Measurements from ENCODE around the gene RYR3. TPM values are rescaled to one million over a fixed set of nuclear protein-coding genes. Genes with fewer than 3 reads are reported as not detected.

Gene RYR3
- total and polyA plus RNA-seq, 7 experiments from 2014 or later, result 0.10 to 5.3 (median 1.2) TPM; not detected in 3

DNA sequence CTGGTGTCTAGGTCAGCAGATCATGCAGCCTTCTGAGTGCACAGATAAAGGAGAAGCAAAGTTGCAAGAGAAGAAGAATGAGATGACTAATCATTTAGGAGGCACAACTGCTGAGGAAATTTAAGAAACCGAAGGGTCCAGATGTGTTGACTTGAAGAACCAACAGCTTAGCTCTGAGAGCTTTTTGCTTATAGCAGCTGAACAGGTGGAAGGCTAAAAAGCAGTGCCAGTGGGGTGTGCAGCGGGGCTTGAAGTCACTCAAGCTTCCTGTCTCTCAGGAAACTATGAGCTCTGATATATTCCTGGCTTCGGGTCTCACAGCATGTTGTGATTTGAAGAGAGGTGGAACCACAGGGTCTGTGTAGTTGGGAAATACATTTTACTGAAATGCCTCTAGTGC, 305.7 kb downstream of the RYR3 start:
- H3K4me3 ChIP-seq (ENCODE audit: low read length), result no peak overlapping the region
- intact Hi-C loops (cut with micrococcal nuclease), result no loop called here
- H3K4me1 ChIP-seq (ENCODE audit: control insufficient read depth in 2 of 2, insufficient read depth in 2 of 2, low read length in 2 of 2), result no peaks in the 10 kb centered on the region
- H3K27me3 ChIP-seq (ENCODE audit: control insufficient read depth in 2 of 2, insufficient read depth in 2 of 2, low read length in 2 of 2), result no peaks in the 10 kb centered on the region
- no peaks in the 10 kb centered on the region for H3K36me3 Mint-ChIP-seq
- H3K9me3 Mint-ChIP-seq, result peaks cover 0 to 2% (median 0%) of the 10 kb centered on the region in 11 donors
- peaks cover 5 to 41% (median 15%) of the 10 kb centered on the region in 5 donors for H3K27me3 Mint-ChIP-seq
- no peaks in the 10 kb centered on the region for H3K4me1 Mint-ChIP-seq
- H3K4me3 Mint-ChIP-seq, result no peak overlapping the region
- ChIA-PET POLR2A (no interaction called here), CTCF (no interaction called here)
- DNase-seq (no peak), ATAC-seq (no peak)
- H3K9me3 ChIP-seq (ENCODE audit: control insufficient read depth in 2 of 3, low read length in 3 of 3), result no peaks in the 10 kb centered on the region
- no peaks in the 10 kb centered on the region for H3K36me3 ChIP-seq (ENCODE audit: control insufficient read depth in 2 of 3, insufficient read depth in 3 of 3, low read length in 3 of 3)
- H3K27ac ChIP-seq (ENCODE audit: low read depth, low read length), result no peak overlapping the region
- no peak overlapping the region for H3K27ac Mint-ChIP-seq

DNA sequence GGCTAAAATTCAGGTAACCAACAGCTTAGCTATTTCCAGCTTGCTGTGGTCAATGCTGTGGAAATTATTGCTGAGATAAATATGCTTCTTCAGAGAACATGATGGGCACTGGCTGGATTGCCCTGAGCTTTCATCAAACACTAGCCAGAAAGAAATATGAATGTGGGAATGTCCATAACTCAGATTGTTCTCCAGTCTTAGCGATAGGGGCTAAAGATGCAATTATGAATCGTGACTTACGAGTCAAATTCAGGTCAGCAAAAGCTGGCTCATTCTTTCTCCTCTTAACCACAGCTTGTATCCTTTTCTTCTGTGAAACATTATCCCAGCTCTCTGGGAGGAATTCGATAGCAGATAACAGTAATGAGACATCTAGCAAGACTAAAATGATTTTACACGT, 307.6 kb downstream of the RYR3 start:
- DNase-seq (no peak), ATAC-seq (no peak)
- Histone ChIP-seq H3K4me3 (ENCODE audit: low read length) (no peak overlapping the region), H3K27ac (ENCODE audit: low read depth, low read length) (no peak overlapping the region), H3K4me1 (ENCODE audit: control insufficient read depth in 2 of 2, insufficient read depth in 2 of 2, low read length in 2 of 2) (no peaks in the 10 kb centered on the region), H3K36me3 (ENCODE audit: control insufficient read depth in 2 of 3, insufficient read depth in 3 of 3, low read length in 3 of 3) (no peaks in the 10 kb centered on the region), H3K27me3 (ENCODE audit: control insufficient read depth in 2 of 2, insufficient read depth in 2 of 2, low read length in 2 of 2) (no peaks in the 10 kb centered on the region), H3K9me3 (ENCODE audit: control insufficient read depth in 2 of 3, low read length in 3 of 3) (no peaks in the 10 kb centered on the region)
- ChIA-PET POLR2A (no interaction called here), CTCF (no interaction called here)
- Mint-ChIP-seq H3K9me3 (peaks cover 0 to 5% (median 0%) of the 10 kb centered on the region in 11 donors), H3K4me1 (no peaks in the 10 kb centered on the region), H3K4me3 (no peak overlapping the region), H3K36me3 (no peaks in the 10 kb centered on the region), H3K27me3 (peaks cover 5 to 43% (median 25%) of the 10 kb centered on the region in 5 donors), H3K27ac (no peak overlapping the region)
- intact Hi-C loops (cut with micrococcal nuclease), result no loop called here

DNA sequence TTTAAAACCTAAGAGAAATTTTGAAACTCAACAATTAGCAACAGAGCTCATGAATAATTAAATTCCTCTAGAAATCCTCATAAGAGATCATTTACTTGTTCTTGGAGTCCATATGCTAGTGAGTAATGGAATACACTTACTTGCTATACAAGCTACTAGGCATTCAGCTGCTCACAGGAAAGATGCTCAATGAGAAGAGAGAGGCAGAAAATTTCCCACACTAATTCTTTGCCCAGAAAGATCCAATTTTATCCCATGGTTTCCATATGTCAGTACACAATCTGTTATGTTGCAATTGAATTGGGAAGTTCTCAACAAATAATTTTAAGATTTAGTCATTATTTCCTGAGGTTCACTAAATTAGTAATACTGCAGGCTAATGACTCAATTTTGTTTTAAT, 310.4 kb downstream of the RYR3 start:
- intact Hi-C loops (cut with micrococcal nuclease), result no loop called here
- no peak for ATAC-seq

DNA sequence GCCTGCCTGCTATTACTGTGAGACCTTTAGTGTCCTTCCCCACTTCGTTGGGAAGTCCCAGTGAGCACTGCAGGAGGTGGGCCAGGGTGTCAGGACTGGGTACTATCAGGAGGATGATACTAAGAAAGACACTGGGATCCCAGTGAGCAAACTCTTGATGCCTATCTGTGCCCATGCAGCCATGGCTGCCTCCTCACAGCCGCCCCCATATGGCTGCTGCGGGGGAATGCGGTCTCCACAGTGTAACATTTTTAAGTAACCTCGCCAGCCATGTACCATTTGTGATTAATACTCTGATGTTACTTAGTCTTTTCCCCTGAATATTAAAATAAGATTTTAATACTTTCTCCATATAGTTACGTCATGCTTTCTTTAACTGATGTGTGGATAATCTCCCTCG, 312.2 kb downstream of the RYR3 start:
- ATAC-seq (no peak), DNase-seq (no peak)
- Histone ChIP-seq H3K4me3 (ENCODE audit: low read length) (no peak overlapping the region), H3K27me3 (ENCODE audit: control insufficient read depth in 2 of 2, insufficient read depth in 2 of 2, low read length in 2 of 2) (peaks cover 0 to 3% of the 10 kb centered on the region in 2 donors), H3K36me3 (ENCODE audit: control insufficient read depth in 2 of 3, insufficient read depth in 3 of 3, low read length in 3 of 3) (no peaks in the 10 kb centered on the region), H3K9me3 (ENCODE audit: control insufficient read depth in 2 of 3, low read length in 3 of 3) (no peaks in the 10 kb centered on the region), H3K27ac (ENCODE audit: low read depth, low read length) (no peak overlapping the region), H3K4me1 (ENCODE audit: control insufficient read depth in 2 of 2, insufficient read depth in 2 of 2, low read length in 2 of 2) (no peaks in the 10 kb centered on the region)
- H3K27ac Mint-ChIP-seq, result no peak overlapping the region
- no peak overlapping the region for H3K4me3 Mint-ChIP-seq
- H3K4me1 Mint-ChIP-seq, result no peaks in the 10 kb centered on the region
- H3K27me3 Mint-ChIP-seq, result peaks cover 3 to 44% (median 34%) of the 10 kb centered on the region in 5 donors
- H3K36me3 Mint-ChIP-seq, result no peaks in the 10 kb centered on the region
- ChIA-PET CTCF (no interaction called here), POLR2A (no interaction called here)
- intact Hi-C loops (cut with micrococcal nuclease), result no loop called here
- peaks cover 0 to 8% (median 0%) of the 10 kb centered on the region in 11 donors for H3K9me3 Mint-ChIP-seq

More for the DNA sequence above, 310.4 kb downstream of the RYR3 start:
- H3K36me3 Mint-ChIP-seq, result no peaks in the 10 kb centered on the region
- H3K4me3 Mint-ChIP-seq, result no peak overlapping the region
- H3K9me3 ChIP-seq (ENCODE audit: control insufficient read depth in 2 of 3, low read length in 3 of 3), result no peaks in the 10 kb centered on the region
- peaks cover 3 to 40% (median 32%) of the 10 kb centered on the region in 5 donors for H3K27me3 Mint-ChIP-seq
- no peaks in the 10 kb centered on the region for H3K36me3 ChIP-seq (ENCODE audit: control insufficient read depth in 2 of 3, insufficient read depth in 3 of 3, low read length in 3 of 3)
- ChIA-PET POLR2A (no interaction called here), CTCF (no interaction called here)
- peaks cover 0 to 7% (median 0%) of the 10 kb centered on the region in 11 donors for H3K9me3 Mint-ChIP-seq
- no peaks in the 10 kb centered on the region for H3K4me1 ChIP-seq (ENCODE audit: control insufficient read depth in 2 of 2, insufficient read depth in 2 of 2, low read length in 2 of 2)
- H3K27ac Mint-ChIP-seq, result no peak overlapping the region
- no peak overlapping the region for H3K27ac ChIP-seq (ENCODE audit: low read depth, low read length)
- peaks cover 0 to 3% of the 10 kb centered on the region in 2 donors for H3K27me3 ChIP-seq (ENCODE audit: control insufficient read depth in 2 of 2, insufficient read depth in 2 of 2, low read length in 2 of 2)
- H3K4me3 ChIP-seq (ENCODE audit: low read length), result no peak overlapping the region
- no peak for DNase-seq
- no peaks in the 10 kb centered on the region for H3K4me1 Mint-ChIP-seq

DNA sequence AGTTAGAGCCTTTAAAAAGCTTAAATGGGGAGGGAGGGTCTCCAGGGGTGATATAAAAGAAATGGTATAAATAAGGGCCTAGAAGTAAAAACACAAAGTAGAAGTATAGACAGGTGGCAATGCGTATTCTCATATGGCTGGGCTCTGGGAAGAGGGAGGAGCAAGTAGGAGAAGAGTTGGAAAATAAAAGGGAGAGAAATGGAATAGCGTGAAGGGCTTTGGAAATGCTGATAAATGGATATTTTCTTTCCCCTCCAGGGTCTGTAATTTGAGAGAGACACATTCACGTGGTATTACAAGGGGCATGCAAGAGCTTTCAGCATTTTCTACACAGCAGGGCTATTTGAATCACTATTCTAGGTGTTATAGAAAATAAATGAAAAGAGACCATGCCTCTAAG, 313.7 kb downstream of the RYR3 start:
- Mint-ChIP-seq H3K9me3 (peaks cover 0 to 8% (median 0%) of the 10 kb centered on the region in 11 donors), H3K4me3 (no peak overlapping the region), H3K36me3 (no peaks in the 10 kb centered on the region), H3K4me1 (no peaks in the 10 kb centered on the region), H3K27ac (no peak overlapping the region), H3K27me3 (peaks cover 3 to 45% (median 37%) of the 10 kb centered on the region in 5 donors)
- no peaks in the 10 kb centered on the region for H3K36me3 ChIP-seq (ENCODE audit: control insufficient read depth in 2 of 3, insufficient read depth in 3 of 3, low read length in 3 of 3)
- H3K9me3 ChIP-seq (ENCODE audit: control insufficient read depth in 2 of 3, low read length in 3 of 3), result no peaks in the 10 kb centered on the region
- ChIA-PET POLR2A (no interaction called here), CTCF (no interaction called here)
- ATAC-seq (no peak), DNase-seq (no peak)
- H3K27me3 ChIP-seq (ENCODE audit: control insufficient read depth in 2 of 2, insufficient read depth in 2 of 2, low read length in 2 of 2), result peaks cover 0 to 3% of the 10 kb centered on the region in 2 donors
- no peaks in the 10 kb centered on the region for H3K4me1 ChIP-seq (ENCODE audit: control insufficient read depth in 2 of 2, insufficient read depth in 2 of 2, low read length in 2 of 2)
- intact Hi-C loops (cut with micrococcal nuclease), result no loop called here
- no peak overlapping the region for H3K27ac ChIP-seq (ENCODE audit: low read depth, low read length)
- no peak overlapping the region for H3K4me3 ChIP-seq (ENCODE audit: low read length)

DNA sequence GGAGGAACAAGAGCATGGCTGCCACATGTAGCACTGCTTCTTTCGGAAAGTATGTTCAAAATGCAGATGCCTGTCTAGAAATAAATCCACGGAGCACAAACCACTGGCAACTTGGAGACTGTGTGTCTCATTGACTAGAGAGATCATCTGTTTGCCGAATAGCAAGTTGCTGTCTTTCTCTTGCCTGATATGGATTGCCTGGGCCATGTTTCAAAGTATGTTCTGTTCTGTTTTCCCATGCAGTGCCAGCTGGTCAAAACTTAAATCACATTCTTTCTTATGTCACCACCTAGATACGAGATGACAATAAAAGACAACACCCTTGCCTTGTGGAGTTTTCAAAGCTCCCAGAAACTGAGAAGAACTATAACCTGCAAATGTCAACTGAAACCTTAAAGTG, 318.9 kb downstream of the RYR3 start:
- H3K9me3 ChIP-seq (ENCODE audit: control insufficient read depth in 2 of 3, low read length in 3 of 3), result no peaks in the 10 kb centered on the region
- Mint-ChIP-seq H3K27ac (no peak overlapping the region), H3K4me1 (no peaks in the 10 kb centered on the region), H3K27me3 (peaks cover 2 to 35% (median 24%) of the 10 kb centered on the region in 5 donors), H3K36me3 (no peaks in the 10 kb centered on the region), H3K9me3 (peaks cover 0 to 6% (median 0%) of the 10 kb centered on the region in 11 donors), H3K4me3 (no peak overlapping the region)
- ChIA-PET CTCF (no interaction called here), POLR2A (no interaction called here)
- no peaks in the 10 kb centered on the region for H3K27me3 ChIP-seq (ENCODE audit: control insufficient read depth in 2 of 2, insufficient read depth in 2 of 2, low read length in 2 of 2)
- DNase-seq (no peak), ATAC-seq (no peak)
- H3K27ac ChIP-seq (ENCODE audit: low read depth, low read length), result no peak overlapping the region
- H3K36me3 ChIP-seq (ENCODE audit: control insufficient read depth in 2 of 3, insufficient read depth in 3 of 3, low read length in 3 of 3), result no peaks in the 10 kb centered on the region
- H3K4me1 ChIP-seq (ENCODE audit: control insufficient read depth in 2 of 2, insufficient read depth in 2 of 2, low read length in 2 of 2), result no peaks in the 10 kb centered on the region
- no peak overlapping the region for H3K4me3 ChIP-seq (ENCODE audit: low read length)
- intact Hi-C loops (cut with micrococcal nuclease), result no loop called here

DNA sequence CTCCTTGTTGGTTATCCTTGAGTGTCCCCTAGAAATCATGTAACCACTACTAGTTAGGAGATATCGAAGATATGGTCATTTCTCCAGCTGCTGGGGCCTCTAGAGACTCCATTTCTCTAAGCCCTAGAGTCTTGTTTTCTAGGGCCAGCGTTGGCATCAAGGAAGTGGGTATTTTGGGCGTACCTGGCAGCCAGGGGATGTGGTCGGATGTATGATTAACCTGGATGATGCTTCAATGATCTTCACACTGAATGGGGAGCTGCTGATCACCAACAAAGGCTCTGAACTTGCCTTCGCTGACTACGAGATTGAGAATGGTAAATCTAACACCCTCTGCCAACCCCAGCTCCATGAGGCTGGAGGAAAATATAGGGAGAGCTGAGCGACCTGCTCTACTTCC, 325.5 kb downstream of the RYR3 start:
- Mint-ChIP-seq H3K27ac (no peak overlapping the region), H3K9me3 (peaks cover 0 to 3% (median 0%) of the 10 kb centered on the region in 11 donors), H3K36me3 (no peaks in the 10 kb centered on the region), H3K4me3 (no peak overlapping the region), H3K27me3 (peaks cover 7 to 27% (median 18%) of the 10 kb centered on the region in 5 donors), H3K4me1 (peaks cover 0 to 4% (median 0%) of the 10 kb centered on the region in 7 donors)
- Histone ChIP-seq H3K4me1 (ENCODE audit: control insufficient read depth in 2 of 2, insufficient read depth in 2 of 2, low read length in 2 of 2) (no peaks in the 10 kb centered on the region), H3K9me3 (ENCODE audit: control insufficient read depth in 2 of 3, low read length in 3 of 3) (no peaks in the 10 kb centered on the region), H3K27me3 (ENCODE audit: control insufficient read depth in 2 of 2, insufficient read depth in 2 of 2, low read length in 2 of 2) (no peaks in the 10 kb centered on the region), H3K27ac (ENCODE audit: low read depth, low read length) (no peak overlapping the region), H3K4me3 (ENCODE audit: low read length) (no peak overlapping the region), H3K36me3 (ENCODE audit: control insufficient read depth in 2 of 3, insufficient read depth in 3 of 3, low read length in 3 of 3) (no peaks in the 10 kb centered on the region)
- intact Hi-C loops (cut with micrococcal nuclease), result no loop called here
- DNase-seq (no peak), ATAC-seq (no peak)
- ChIA-PET CTCF (no interaction called here), POLR2A (no interaction called here)
